IMR-90 (cell line): Measurements from ENCODE around the gene TALDO1. TPM values are rescaled to one million over a fixed set of nuclear protein-coding genes. Genes with fewer than 3 reads are reported as not detected.
A peak's percentile ranks its signal among the peaks of the same experiment; 100 is the strongest.

ENCODE experiments used
- ATAC-seq: fragments of 200-7000 bp; cut with Tn5 transposase; 2 replicates; pipeline ENCODE4 v1.9.1; 2020; ENCODE audit warnings: low read depth, mild to moderate bottlenecking, moderate library complexity
- BruUV-seq: library from RNA; stranded (reverse); fragments of 400-500 nt; replicated peaks from 2 replicates; lab custom pipeline; 2021; lab: Mats Ljungman, UMichigan
- CTCF ChIA-PET: fragments of 300-600 bp; formaldehyde crosslinking; extraction: SDS; loops from one replicate; lab custom pipeline; 2021; ENCODE audit warnings: antibody characterized with exemption; lab: Yijun Ruan, JAX
- POLR2A ChIA-PET: fragments of 300-600 bp; sonication (Branson Sonifier 250); formaldehyde crosslinking; loops from one replicate; lab custom pipeline; 2022; ENCODE audit warnings: antibody characterized with exemption; ENCODE audit not compliant: unreplicated experiment; lab: Charles Lee
- DNase-seq: peaks from one replicate; pipeline ENCODE4 v3.0.0; 2013
- H2AFZ ChIP-seq: replicated peaks from 2 replicates; pipeline ENCODE3; 2013; ENCODE audit warnings: low read length, mild to moderate bottlenecking; ENCODE audit not compliant: poor library complexity
- H2AK5ac ChIP-seq: 2 replicates; pipeline ENCODE4 v1.6.1; 2013; ENCODE audit warnings: low read depth, low read length, inconsistent platforms
- H2AK9ac ChIP-seq: replicated peaks from 2 replicates; pipeline ENCODE3; 2013; ENCODE audit warnings: mild to moderate bottlenecking, low read depth, low read length, moderate library complexity; ENCODE audit not compliant: poor library complexity
- H2BK120ac ChIP-seq: 2 replicates; pipeline ENCODE4 v1.6.1; 2013; ENCODE audit warnings: low read depth, low read length, inconsistent platforms
- H2BK15ac ChIP-seq: 3 replicates; pipeline ENCODE4 v1.6.1; 2013; ENCODE audit warnings: low read depth, low read length, inconsistent platforms
- H2BK20ac ChIP-seq: 2 replicates; pipeline ENCODE4 v1.6.1; 2013; ENCODE audit warnings: low read depth, mild to moderate bottlenecking, inconsistent platforms, low read length, moderate library complexity
- H2BK5ac ChIP-seq: 2 replicates; pipeline ENCODE4 v1.6.1; 2013; ENCODE audit warnings: mild to moderate bottlenecking, low read depth, low read length, inconsistent platforms; ENCODE audit not compliant: poor library complexity, severe bottlenecking
- H3K14ac ChIP-seq: replicated peaks from 2 replicates; pipeline ENCODE4 v1.6.1; 2013; ENCODE audit warnings: low read depth, low read length, inconsistent platforms
- H3K18ac ChIP-seq: 2 replicates; pipeline ENCODE4 v1.6.1; 2013; ENCODE audit warnings: low read depth, low read length, control low read depth
- H3K23ac ChIP-seq: 2 replicates; pipeline ENCODE4 v1.6.1; 2013; ENCODE audit warnings: low read depth, low read length, inconsistent platforms
- H3K27ac ChIP-seq: 2 replicates; pipeline ENCODE4 v1.5.1; 2013; ENCODE audit warnings: mild to moderate bottlenecking, control low read depth, low read length; ENCODE audit not compliant: insufficient read depth
- H3K27me3 ChIP-seq: 2 replicates; pipeline ENCODE4 v1.6.1; 2013; ENCODE audit warnings: low read length; ENCODE audit not compliant: control insufficient read depth, insufficient read depth
- H3K36me3 ChIP-seq: 2 replicates; pipeline ENCODE4 v1.6.1; 2013; ENCODE audit warnings: low read length, mixed read lengths; ENCODE audit not compliant: control insufficient read depth, insufficient read depth
- H3K4ac ChIP-seq: 2 replicates; pipeline ENCODE4 v1.6.1; 2013; ENCODE audit warnings: low read depth, low read length, inconsistent platforms
- H3K4me1 ChIP-seq: 2 replicates; pipeline ENCODE4 v1.6.1; 2013; ENCODE audit warnings: low read length, mixed read lengths; ENCODE audit not compliant: control insufficient read depth, insufficient read depth
- H3K4me2 ChIP-seq: 2 replicates; pipeline ENCODE4 v1.6.1; 2013; ENCODE audit warnings: low read depth, mild to moderate bottlenecking, control low read depth, low read length, moderate library complexity
- H3K4me3 ChIP-seq: 2 replicates; pipeline ENCODE4 v1.5.1; 2013; ENCODE audit warnings: low read depth, mild to moderate bottlenecking, control low read depth, low read length, moderate library complexity; ENCODE audit not compliant: insufficient read depth
- H3K56ac ChIP-seq: 2 replicates; pipeline ENCODE4 v1.6.1; 2013; ENCODE audit warnings: low read length, inconsistent platforms; ENCODE audit not compliant: insufficient read depth; ENCODE audit errors: extremely low read depth
- H3K79me1 ChIP-seq, 2 experiments: 2 replicates each; pipeline ENCODE4 v1.6.1; 2013; ENCODE audit warnings: low read length in 2 of 2, inconsistent platforms in 1 of 2, low read depth in 1 of 2
- H3K9ac ChIP-seq: 2 replicates; pipeline ENCODE4 v1.6.1; 2013; ENCODE audit warnings: low read depth, low read length, control low read depth
- H3K9me1 ChIP-seq: 2 replicates; pipeline ENCODE4 v1.6.1; 2013; ENCODE audit warnings: low read length, inconsistent platforms; ENCODE audit not compliant: insufficient read depth
- H3K9me3 ChIP-seq: 2 replicates; pipeline ENCODE4 v1.6.1; 2013; ENCODE audit warnings: low read length; ENCODE audit not compliant: control insufficient read depth, insufficient read depth
- H4K20me1 ChIP-seq: 2 replicates; pipeline ENCODE4 v1.6.1; 2013; ENCODE audit warnings: low read length, inconsistent platforms; ENCODE audit not compliant: insufficient read depth
- H4K5ac ChIP-seq: 2 replicates; pipeline ENCODE4 v1.6.1; 2013; ENCODE audit warnings: mild to moderate bottlenecking, low read depth, low read length, control low read depth
- H4K8ac ChIP-seq, 2 experiments: 2 replicates each; pipeline ENCODE4 v1.6.1; 2013; ENCODE audit warnings: low read depth in 2 of 2, low read length in 2 of 2, control low read depth in 1 of 2, inconsistent platforms in 1 of 2
- H4K91ac ChIP-seq: 2 replicates; pipeline ENCODE4 v1.6.1; 2013; ENCODE audit warnings: low read depth, low read length, inconsistent platforms; ENCODE audit not compliant: insufficient read depth
- CEBPB ChIP-seq: IDR thresholded peaks from 2 replicates; pipeline ENCODE4 v1.6.1; 2012; ENCODE audit warnings: low read depth, low read length, improper control_type of control experiment
- CHD1 ChIP-seq: IDR thresholded peaks from 2 replicates; pipeline ENCODE4 v1.6.1; 2012; ENCODE audit warnings: low read depth, low read length, improper control_type of control experiment
- MAFK ChIP-seq: IDR thresholded peaks from 2 replicates; pipeline ENCODE4 v1.6.1; 2012; ENCODE audit warnings: low read depth, low read length, improper control_type of control experiment
- NFE2L2 ChIP-seq: fragments of 150-350 bp; IDR thresholded peaks from 2 replicates; pipeline ENCODE4 v1.6.1; 2016; ENCODE audit warnings: low read depth, mild to moderate bottlenecking, low read length
- POLR2A ChIP-seq: IDR thresholded peaks from 2 replicates; pipeline ENCODE4 v1.6.1; 2012; ENCODE audit warnings: mild to moderate bottlenecking, low read depth, low read length
- RFX5 ChIP-seq: IDR thresholded peaks from 2 replicates; pipeline ENCODE4 v1.8.0; 2012; ENCODE audit warnings: low read depth, mild to moderate bottlenecking, low read length, moderate library complexity
- SMC3 ChIP-seq: fragments of 150-350 bp; IDR thresholded peaks from 2 replicates; pipeline ENCODE4 v1.6.1; 2016; ENCODE audit warnings: low read depth, mild to moderate bottlenecking, antibody characterized with exemption, low read length, moderate library complexity
- WGBS, 2 experiments: methylation state at CpG; one replicate each; pipeline versions ENCODE4 v1.1.5 to v1.1.7; 2013; ENCODE audit warnings: missing lambda C conversion rate in 2 of 2; ENCODE audit not compliant: insufficient read length in 1 of 2; ENCODE audit errors: extremely low coverage in 2 of 2; 5-methylcytosine and 5-hydroxymethylcytosine counted together
- dilution Hi-C: fragments of 300-500 bp; cut with HindIII; formaldehyde crosslinking; loops from one replicate; pipeline ENCODE4 v1.14.3; 2018; ENCODE audit warnings: low sequenced_read_pairs; ENCODE audit not compliant: unreplicated experiment
- in situ Hi-C: fragments of 300-500 bp; cut with MboI; formaldehyde crosslinking; loops from 3 replicates; pipeline ENCODE4 v1.14.3; 2019; ENCODE audit warnings: low sequenced_read_pairs, inconsistent platforms, mixed read lengths
- intact Hi-C: fragments of 100-400 bp; cut with micrococcal nuclease; formaldehyde crosslinking; loops from 2 replicates; pipeline ENCODE4 v1.10.0; 2022
- polyA plus RNA-seq, 3 experiments: library from polyadenylated mRNA; depleted of rRNA; stranded (reverse); fragments of >200 nt; gene quantifications; 2 replicates each; pipeline ENCODE4 v1.2.3, GENCODE V29; 2012; ENCODE audit warnings: low replicate concordance in 1 of 3
- total RNA-seq: library from RNA; depleted of rRNA; stranded (reverse); fragments of >200 nt; gene quantifications from 2 replicates; pipeline ENCODE4 v1.2.3, GENCODE V29; 2012
- TF ChIP-seq, protein P1 (sequence below): fragments of 150-350 bp; IDR thresholded peaks from 2 replicates; pipeline ENCODE4 v1.6.1; 2017; ENCODE audit warnings: mild to moderate bottlenecking, antibody characterized with exemption, low read length, low read depth
- TF ChIP-seq, protein P2 (sequence below): conservative IDR thresholded peaks from 2 replicates; pipeline ENCODE4 v1.5.1; 2012; ENCODE audit warnings: mild to moderate bottlenecking, low read depth, low read length, improper control_type of control experiment

The TALDO1 gene
- total and polyA plus RNA-seq, 2 of the 4 experiments (the other 2 are of a cell fraction) = 147 to 210 TPM

DNA sequence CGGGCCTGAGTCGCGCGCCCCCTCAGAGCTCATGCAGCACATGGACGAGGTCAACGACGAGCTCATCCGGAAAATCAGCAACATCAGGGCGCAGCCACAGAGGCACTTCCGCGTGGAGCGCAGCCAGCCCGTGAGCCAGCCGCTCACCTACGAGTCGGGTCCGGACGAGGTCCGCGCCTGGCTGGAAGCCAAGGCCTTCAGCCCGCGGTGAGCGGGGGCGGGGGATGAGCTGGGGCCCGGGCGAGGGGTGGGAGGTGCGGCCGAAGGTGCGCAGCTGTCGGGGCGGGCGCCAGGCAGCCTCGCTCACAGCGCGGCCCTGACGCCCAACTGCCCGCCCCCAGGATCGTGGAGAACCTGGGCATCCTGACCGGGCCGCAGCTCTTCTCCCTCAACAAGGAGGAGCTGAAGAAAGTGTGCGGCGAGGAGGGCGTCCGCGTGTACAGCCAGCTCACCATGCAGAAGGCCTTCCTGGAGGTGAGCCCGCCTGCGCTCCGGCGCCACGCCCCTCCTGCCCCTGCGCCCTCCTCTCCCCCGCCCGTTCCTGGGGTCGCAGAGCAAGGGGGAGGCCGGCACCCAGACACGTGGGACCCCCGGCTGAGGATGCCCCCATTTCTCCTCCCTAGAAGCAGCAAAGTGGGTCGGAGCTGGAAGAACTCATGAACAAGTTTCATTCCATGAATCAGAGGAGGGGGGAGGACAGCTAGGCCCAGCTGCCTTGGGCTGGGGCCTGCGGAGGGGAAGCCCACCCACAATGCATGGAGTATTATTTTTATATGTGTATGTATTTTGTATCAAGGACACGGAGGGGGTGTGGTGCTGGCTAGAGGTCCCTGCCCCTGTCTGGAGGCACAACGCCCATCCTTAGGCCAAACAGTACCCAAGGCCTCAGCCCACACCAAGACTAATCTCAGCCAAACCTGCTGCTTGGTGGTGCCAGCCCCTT lies 20.7 kb upstream of the TALDO1 start:
- Histone ChIP-seq H4K5ac (no peak overlapping the region), H4K91ac (no peak overlapping the region), H3K27ac (no peak overlapping the region), H4K20me1 (no peaks in the 10 kb centered on the region), H3K36me3 (no peaks in the 10 kb centered on the region), H3K9me3 (no peaks in the 10 kb centered on the region), H3K9me1 (no peaks in the 10 kb centered on the region), H3K79me1 (no peaks in the 10 kb centered on the region), H3K27me3 (peaks cover 7% of the 10 kb centered on the region; the same call in 1 of the 2 replicates), H3K4me3 (no peak overlapping the region), H3K14ac (no peak overlapping the region), H3K4me2 (peak overlapping the region; percentile 35; the same call in 1 of the 2 replicates), H2BK5ac (no peak overlapping the region), H3K4ac (no peak overlapping the region), H3K9ac (no peak overlapping the region), H3K4me1 (peaks cover 6% of the 10 kb centered on the region), H2AK9ac (peak overlapping the region; percentile 72), H3K56ac (no peak overlapping the region), H2BK20ac (no peak overlapping the region), H2AK5ac (no peak overlapping the region), H2BK120ac (no peak overlapping the region), H3K18ac (no peak overlapping the region), H2AFZ (peak overlapping the region; percentile 78), H2BK15ac (no peak overlapping the region), H4K8ac (peak overlapping the region in 1 of 2 experiments; percentile 60; a peak in 1 of 4 replicates), H3K23ac (no peak overlapping the region)
- in situ Hi-C loops (no loop called here), intact Hi-C loops (loop anchor here (10.0 kb wide), 1 partner anchor 172 kb away; no protein-coding TSS in a partner anchor), dilution Hi-C loops (no loop called here)
- WGBS, 2 experiments = 6% methylated on average over 21 of the region's 61 CpGs; no CpG with 5 or more reads in 1 of the 2 experiments
- peak; percentile 26 for DNase-seq
- no TSS peak for BruUV-seq
- peak; percentile 5 for ATAC-seq
- ChIA-PET CTCF (interaction anchor here (1.1 kb wide), 1 partner anchor 19 kb away, joined by 4 read pairs; no protein-coding TSS in a partner anchor), POLR2A (no interaction called here)
- TF ChIP-seq, protein P1, sequence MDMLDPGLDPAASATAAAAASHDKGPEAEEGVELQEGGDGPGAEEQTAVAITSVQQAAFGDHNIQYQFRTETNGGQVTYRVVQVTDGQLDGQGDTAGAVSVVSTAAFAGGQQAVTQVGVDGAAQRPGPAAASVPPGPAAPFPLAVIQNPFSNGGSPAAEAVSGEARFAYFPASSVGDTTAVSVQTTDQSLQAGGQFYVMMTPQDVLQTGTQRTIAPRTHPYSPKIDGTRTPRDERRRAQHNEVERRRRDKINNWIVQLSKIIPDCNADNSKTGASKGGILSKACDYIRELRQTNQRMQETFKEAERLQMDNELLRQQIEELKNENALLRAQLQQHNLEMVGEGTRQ = no peak
- TF ChIP-seq NFE2L2 (no peak), RFX5 (no peak), MAFK (no peak), POLR2A (no peak), CHD1 (no peak), SMC3 (no peak), CEBPB (no peak)
- TF ChIP-seq, protein P2, sequence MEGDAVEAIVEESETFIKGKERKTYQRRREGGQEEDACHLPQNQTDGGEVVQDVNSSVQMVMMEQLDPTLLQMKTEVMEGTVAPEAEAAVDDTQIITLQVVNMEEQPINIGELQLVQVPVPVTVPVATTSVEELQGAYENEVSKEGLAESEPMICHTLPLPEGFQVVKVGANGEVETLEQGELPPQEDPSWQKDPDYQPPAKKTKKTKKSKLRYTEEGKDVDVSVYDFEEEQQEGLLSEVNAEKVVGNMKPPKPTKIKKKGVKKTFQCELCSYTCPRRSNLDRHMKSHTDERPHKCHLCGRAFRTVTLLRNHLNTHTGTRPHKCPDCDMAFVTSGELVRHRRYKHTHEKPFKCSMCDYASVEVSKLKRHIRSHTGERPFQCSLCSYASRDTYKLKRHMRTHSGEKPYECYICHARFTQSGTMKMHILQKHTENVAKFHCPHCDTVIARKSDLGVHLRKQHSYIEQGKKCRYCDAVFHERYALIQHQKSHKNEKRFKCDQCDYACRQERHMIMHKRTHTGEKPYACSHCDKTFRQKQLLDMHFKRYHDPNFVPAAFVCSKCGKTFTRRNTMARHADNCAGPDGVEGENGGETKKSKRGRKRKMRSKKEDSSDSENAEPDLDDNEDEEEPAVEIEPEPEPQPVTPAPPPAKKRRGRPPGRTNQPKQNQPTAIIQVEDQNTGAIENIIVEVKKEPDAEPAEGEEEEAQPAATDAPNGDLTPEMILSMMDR = no peak
